ELR (cell line): Measurements from ENCODE around the gene GUK1.

ENCODE experiments used
- DNase-seq: peaks from one replicate; pipeline ENCODE4 v3.0.0-alpha.2; 2015; ENCODE audit warnings: low read depth

Gene GUK1

GRCh38 chr1:228131766-228132165, 8.3 kb upstream of the GUK1 start:
- no peak for DNase-seq

GRCh38 chr1:228134591-228134990, 5.5 kb upstream of the GUK1 start:
- DNase-seq, result no peak

GRCh38 chr1:228136901-228137300, 3.2 kb upstream of the GUK1 start:
- no peak for DNase-seq

GRCh38 chr1:228139406-228139930, 611 bp upstream of the GUK1 start:
- no peak for DNase-seq

- DNase-seq, result no peak
Measured at GRCh38 chr1:228140724-228141225, 696 bp downstream of the GUK1 start.

GRCh38 chr1:228141226-228142044, 1.4 kb downstream of the GUK1 start:
- peak; percentile 66 for DNase-seq

GRCh38 chr1:228142155-228142691, 2.1 kb downstream of the GUK1 start:
- no peak for DNase-seq

- DNase-seq, result no peak
Measured at GRCh38 chr1:228142701-228143136, 2.6 kb downstream of the GUK1 start.

- no peak for DNase-seq
Measured at GRCh38 chr1:228143480-228144192, 3.6 kb downstream of the GUK1 start.

- DNase-seq, result no peak
Measured at GRCh38 chr1:228144193-228144992, 4.3 kb downstream of the GUK1 start.

GRCh38 chr1:228144993-228145343, 4.9 kb downstream of the GUK1 start:
- DNase-seq, result no peak

GRCh38 chr1:228145463-228146416, 5.7 kb downstream of the GUK1 start:
- DNase-seq, result no peak

GRCh38 chr1:228146417-228147150, 6.5 kb downstream of the GUK1 start:
- no peak for DNase-seq

GRCh38 chr1:228147151-228147693, 7.1 kb downstream of the GUK1 start:
- DNase-seq, result no peak

GRCh38 chr1:228147768-228148167, 7.7 kb downstream of the GUK1 start:
- DNase-seq, result no peak

- no peak for DNase-seq
Measured at GRCh38 chr1:228148196-228148861, 8.2 kb downstream of the GUK1 start.

GRCh38 chr1:228148935-228149405, 8.9 kb downstream of the GUK1 start:
- DNase-seq, result no peak

GRCh38 chr1:228149406-228150119, 9.5 kb downstream of the GUK1 start, which contains the start of gene GJC2:
GJC2 (plus strand) TSS chr1:228149930; CDS start chr1:228157759, 7,829 bp downstream.
- peak; percentile 25 for DNase-seq
